HG03066 (cell line): ENCODE results near the gene PLD1.
"Not testable (repeated sequence)": the region's sequence is repeated elsewhere in the genome, so short reads cannot be mapped to it uniquely, and the experiment has no call there.

Experiments used
- ATAC-seq: cut with Tn5 transposase; IDR thresholded peaks from one replicate; pipeline ENCODE4 v1.9.1; 2021; ENCODE audit warnings: low read depth; ENCODE audit not compliant: unreplicated experiment

Gene PLD1

DNA sequence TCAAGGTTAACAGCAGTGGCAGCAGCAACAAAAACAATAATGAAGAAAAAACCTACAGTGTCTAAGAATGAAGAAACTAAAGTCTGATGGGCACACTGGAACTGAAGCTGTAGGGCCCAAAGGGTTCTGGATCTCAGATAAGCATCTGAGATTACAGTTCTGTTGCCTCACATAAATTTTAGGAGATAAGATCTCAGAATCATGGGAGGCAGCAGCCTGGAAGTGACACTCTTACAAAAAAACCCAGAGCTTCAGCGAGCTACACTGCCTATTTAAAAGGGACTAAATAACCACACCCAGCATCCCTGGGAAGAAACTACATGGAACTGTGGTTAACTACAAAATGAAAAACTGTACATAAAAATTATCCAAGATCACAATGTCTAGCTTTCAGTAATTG lies 61.2 kb downstream of the PLD1 start:
- ATAC-seq, result no peak

DNA sequence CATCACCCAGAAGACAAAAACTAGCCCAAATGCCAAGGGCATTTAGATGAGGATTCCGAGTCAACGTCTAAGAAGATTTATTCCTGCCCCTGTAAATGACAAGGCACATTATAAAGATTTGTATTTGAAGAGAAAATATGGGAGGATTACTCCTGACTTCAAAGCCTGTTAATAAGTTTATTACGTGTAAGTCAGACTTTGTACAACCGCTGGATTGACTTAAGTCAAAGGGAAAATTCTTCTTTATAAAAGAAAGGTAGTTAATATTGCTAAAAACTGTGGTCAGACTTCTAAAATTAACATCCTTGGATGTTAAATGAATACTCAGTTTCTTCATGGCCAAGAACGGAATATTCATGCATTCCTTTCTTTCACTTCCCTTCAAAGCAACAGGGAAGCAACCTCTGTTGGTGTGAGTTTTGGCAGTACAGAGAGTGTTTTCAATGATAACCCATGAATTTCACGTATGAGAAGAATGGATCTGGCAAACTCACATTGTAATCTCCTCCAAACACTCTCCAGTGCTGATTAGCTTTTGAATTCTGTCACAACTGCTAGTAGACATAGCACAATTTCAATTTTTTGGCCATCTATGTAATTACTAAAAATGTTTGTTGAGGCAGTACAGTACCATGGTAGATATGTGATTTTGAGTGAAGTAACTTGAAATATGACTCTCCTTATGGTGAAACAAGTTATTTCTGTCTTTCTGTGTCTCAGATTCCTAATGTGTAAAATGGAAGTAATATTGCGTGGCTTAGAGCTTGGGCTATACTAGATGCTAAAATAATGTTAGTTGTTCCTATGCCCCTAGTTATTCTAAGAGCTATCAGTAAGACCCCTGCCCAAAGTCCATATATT lies 62.0 kb downstream of the PLD1 start:
- ATAC-seq, result no peak

DNA sequence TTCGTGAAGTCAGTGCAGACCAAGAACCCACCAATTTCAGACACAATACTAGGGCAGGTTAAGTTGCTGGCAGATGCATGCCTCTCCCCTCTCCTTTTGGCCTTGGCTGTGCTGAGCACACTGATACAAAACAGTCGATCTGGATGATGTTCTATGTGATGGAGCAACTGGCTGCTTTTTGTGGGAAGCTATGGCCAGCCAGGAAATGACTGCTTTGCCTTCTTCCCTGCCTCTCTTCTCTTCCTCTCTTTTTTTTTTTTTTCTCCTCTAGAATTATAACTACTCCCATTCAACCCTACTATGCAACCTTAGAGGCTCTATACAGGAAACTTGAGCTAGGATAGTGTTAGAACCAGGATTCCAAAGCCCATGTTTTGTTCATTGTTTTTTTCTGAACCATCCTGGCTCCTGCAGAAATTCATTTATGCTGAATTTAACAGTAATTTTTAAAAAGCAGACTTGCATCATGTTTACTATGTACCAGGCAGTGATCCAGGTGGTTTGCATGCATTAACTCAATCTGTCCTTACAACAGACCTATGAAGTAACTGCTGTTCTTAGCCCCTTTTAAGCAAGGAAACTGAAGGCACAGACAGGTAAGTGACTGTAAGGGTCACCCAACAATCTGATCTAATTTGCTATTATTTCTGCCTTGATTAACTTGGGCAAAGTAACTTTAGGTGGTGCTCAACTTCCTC lies 62.9 kb downstream of the PLD1 start:
- no peak for ATAC-seq

DNA sequence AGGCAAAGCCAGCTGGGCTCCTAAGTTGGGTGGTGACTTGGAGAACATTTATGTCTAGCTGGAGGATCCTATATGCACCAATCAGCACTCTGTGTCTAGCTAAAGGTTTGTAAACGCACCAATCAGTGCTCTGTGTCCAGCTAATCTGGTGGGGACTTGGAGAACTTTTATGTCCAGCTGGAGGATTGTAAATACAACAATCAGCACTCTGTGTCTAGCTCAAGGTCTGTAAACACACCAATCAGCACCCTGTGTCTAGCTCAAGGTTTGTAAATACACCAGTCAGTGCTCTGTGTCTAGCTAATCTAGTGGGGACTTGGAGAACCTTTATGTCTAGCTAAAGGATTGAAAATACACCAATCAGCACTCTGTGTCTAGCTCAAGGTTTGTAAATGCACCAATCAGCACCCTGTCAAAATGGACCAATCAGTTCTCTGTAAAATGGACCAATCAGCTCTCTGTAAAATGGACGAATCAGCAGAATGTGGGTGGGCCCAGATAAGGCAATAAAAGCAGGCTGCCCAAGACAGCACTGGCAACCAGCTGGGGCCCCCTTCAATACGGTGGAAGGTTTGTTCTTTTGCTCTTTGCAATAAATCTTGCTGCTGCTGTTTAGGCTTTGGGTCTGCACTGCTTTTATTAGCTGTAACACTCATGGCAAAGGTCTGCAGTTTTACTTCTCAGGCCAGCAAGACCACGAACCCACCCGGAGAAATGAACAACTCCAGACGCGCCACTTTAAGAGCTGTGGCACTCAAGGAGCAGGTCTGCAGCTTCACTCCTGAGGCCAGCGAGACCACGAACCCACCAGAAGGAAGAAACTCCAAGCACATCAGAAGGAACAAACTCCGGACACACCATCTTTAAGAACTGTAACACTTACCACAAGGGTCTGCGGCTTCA lies 63.7 kb downstream of the PLD1 start:
- not testable (repeated sequence) for ATAC-seq

DNA sequence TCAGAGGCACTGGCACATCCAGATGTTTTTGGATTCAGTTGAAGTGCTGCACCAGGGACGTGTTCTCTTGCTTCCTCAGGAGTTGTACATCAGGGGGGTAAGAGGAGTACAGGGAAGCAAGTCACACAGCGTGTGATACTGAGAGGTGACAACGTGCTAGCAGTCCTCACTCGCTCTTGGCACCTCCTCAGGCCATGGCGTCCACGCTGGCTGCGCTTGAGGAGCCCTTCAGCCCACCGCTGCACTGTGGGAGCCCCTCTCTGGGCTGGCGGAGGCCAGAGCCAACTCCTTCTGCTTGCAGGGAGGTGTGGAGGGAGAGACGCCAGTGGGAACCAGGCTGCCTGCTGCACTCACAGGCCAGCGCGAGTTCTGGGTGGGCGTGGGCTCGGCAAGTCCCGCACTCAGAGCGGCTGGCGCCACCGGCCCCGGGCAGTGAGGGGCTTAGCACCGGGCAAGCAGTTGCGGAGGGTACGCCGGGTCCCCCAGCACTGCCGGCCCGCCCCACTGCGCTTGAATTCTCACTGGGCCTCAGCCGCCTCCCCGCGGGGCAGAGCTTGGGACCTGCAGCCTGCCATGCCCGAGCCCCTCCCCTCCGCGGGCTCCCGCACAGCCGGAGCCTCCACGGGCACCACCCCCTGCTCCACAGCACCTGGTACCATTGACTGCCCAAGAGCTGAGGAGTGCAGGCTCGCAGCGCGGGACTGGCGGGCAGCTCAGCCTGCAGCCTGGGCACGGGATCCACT lies 64.5 kb downstream of the PLD1 start:
- ATAC-seq, result no peak

DNA sequence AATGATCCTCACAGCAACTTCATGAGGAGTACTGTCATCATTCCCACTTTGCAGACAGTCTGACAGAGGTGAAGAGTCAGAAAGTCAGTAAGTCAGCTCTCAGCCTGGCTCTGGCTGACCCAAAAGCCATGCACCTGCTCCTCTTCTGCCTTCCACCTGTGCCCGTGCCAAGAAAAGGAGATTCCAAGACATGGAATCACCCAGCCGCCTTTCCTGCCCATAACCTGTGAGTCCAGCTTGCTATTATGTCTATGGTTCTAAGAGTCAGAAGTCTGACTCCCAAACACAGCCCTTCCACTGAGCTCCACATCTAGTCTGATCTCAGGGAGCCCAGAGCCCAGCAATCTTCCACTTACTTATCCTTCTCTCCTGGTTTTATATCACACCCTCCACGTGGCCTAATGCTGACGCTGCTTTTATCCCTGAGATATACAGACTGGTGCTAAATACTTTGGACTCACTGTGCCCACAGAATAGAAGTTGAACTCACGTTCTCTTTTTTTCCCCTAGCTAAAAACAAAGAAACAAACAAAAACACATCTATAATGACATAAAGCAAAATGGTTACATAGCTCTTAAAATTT lies 66.0 kb downstream of the PLD1 start:
- no peak for ATAC-seq

DNA sequence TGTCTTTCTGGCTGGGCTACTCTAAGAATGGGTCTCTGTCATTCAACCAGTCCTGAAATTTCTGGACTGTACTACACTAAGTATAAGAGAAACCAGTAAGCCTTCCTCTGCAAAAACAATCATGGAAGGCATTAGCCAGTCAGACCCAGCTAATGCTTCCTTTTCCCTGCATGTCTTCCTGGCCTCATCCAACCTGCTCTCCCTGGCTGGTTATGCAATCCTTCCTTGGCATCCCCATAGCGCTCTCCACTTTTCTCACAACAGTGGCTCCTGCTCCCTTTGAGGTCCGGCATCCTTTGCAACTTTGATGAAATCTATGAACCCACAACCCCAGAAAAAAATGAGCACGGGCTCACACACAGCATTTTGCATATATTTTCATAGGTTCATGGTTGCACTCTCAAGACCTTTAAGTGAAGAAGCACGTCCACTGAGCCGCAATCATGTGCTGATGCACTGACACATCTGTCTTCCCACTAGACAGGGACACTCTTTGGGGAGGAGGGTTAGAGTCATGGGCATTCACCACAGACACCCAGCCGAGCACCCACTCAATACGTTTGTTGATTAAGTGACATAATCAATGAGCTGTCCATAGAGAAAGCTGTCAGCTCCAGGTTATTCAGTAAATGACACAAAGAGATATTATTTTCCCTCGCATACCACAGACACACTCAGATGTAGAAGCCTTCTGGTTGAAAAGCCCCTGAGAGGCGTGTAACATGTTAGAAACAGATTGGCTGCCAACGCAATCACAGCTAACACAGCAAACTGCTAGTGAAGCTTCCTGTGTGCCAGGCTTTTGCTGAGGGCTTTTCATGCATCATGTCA lies 66.7 kb downstream of the PLD1 start:
- no peak for ATAC-seq

DNA sequence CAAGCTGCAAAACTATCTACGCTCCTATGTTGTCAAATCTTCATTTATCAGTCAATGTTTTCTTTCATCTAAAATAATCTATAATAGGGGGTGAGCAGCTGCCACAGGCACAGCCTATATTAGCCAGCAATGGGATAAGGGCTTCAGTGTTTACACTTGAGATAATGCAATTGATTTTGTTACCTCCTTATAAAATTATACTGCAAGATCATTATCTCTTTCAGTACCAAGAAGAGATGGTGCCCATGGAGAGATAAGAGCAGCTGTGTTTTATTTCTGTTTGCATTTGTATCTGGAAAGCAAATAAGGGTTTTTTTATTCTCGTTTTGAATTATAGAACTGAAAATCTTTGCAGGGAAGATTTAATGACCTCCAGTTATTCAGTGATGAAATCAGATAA lies 68.9 kb downstream of the PLD1 start:
- ATAC-seq, result no peak

DNA sequence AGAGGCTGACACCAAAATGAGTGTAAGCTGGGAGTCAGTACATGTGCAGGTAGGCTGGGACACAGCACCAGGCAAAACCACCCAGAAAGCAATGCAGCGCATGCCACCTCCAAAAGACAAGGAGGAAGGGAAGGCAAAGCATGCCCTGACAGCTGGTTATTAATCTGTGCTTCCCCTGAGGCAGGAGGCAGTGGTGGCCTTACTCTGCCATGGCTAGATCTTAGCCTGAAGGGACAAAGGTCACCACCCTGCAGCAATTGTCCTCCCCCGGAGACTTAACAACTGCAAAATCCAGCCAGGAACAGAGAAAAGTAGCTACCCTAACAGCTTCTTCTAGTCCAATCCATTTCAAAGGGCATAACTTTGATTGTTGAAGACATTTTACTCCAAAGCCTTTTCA lies 73.7 kb downstream of the PLD1 start:
- ATAC-seq, result no peak

DNA sequence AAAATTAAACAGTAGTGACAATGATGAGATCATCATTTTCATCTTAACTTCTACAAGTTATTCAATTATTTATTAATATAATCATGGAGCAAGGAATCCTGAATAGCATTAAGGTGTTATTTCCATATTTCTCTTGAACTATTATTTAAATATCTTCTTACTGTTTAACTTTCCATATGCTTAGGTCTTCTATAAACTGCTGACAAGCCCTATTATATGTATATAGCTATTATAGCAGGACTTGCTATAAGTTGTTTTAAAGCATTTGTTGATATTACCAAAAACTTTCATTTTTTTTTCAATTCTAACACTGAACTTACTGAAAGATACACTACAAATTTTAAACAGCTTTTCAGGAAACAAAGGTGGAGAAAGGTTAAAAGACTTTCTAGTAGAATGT lies 76.7 kb downstream of the PLD1 start:
- ATAC-seq, result no peak

DNA sequence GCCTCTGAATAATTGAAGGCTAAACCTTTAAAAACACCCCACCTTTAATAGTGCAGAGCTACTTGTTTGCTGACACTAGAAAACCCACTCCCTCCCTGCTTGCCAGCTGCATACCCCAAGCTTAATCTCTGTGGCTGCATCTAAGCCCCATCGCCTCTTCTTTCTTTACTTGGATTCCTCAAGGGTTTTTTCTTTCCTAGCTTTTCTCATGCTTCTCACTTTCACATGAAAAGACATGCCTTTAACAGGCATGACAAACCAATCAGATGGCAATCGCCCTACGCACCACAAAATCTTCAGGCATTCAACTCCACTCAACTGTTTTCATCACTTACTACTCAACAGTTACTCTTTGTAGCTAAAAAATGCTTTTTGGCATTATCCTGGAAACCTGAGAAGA lies 77.5 kb downstream of the PLD1 start:
- ATAC-seq, result no peak

DNA sequence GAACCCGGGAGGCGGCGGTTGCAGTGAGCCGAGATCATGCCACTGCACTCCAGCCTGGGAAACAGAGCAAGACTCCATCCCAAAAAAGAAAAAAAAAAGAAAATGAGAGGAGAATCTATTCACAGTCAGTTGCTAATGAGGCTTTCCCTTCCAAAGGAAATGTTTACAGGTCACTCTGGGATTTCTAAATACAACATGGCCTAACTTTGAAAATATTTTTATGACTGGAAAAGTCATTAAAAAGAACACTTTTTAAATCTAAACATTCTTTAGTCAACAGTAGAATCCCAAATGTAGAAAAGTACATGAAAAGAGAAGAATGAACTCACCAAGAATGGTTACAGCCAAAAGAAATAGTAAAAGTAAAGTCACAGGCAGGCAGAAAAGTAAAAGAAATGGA lies 78.6 kb downstream of the PLD1 start:
- ATAC-seq, result no peak

DNA sequence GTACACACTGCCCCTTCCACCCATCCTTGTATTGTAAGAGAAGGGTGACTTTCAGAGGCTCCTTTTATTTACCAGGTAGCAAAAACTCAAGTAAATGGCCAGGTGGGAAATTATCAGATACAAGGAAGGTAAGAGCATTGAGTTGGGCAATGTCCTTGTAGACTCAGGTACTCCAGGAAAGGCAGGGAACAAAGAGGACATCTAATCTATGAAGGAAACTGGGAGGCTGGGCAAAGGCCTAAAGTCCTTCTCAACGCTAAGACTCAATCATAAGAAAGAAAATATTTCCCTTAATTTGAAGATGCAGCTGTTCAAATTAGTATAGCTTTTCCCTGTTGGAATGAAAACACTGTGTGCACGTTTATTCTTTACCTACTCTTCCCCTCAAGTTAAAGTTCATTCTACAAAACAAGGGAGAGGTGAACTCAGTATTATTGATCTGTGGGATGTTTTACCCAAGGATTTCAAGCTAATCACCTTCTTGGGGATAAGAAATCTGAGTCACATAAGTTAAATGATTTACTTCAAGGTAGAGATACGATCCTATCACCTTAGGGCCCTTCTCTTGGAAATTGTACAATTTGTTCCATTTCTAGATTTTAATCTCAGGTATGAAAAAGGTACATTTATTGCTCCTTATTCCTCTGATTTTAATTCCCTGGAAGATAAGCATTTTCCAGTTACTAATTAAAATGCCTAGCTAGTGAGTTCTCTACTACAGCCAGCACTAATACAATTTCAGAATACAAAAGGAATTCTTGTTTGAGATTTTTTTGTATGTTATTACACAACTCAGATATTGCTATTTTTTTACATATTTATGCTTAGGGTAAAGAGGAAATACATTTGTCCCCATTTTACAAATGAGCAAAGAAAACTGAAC lies 80.6 kb downstream of the PLD1 start:
- ATAC-seq, result no peak

DNA sequence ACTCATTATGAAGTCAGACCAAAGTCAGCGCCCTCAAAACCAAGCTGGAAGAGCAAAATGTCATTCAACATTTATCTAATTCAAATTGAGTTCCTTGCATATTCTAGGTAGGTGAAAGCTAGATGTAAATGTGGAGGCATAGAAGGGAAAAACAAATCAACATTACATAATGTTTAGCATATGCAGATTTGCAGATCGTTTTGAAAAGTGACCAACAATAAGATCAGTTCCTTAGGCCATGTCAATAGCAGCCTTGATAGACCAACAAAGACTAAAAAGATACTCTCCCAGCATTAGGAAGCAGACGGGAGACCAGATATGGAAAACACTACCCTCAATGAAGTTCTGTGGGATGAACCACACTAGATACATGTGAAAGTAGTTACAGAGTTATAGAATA lies 83.0 kb downstream of the PLD1 start:
- ATAC-seq, result no peak

DNA sequence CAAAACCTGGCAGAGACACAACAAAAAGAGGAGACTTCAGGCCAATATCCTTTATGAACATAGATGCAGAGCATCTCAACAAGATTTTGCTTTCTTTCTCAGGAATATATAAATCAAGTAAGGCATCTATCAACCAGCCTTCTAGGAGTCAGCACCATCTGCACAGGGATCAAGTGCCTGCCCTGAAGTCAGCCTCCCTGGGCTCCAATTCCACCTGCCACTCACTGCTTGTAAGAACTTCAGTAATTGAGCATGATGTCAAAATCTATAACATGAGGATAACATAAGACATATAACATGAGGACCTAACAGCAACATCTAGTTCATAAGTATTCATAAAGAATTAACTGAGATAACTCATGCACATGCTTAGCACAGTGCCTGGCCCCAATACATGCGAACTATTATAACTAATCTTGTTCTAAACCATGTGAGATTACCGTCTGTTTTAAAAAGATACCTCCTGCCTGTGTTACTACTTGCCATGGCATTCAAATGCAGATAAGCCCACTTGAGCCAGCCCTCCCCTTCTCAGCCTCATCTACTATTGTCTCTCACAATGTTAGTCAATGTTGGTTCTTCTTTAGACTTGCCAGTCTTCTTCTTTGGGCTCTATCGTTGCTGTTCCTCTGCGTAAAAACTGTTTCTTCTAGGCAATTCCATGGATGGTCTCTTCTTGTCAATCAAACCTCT lies 91.6 kb downstream of the PLD1 start:
- ATAC-seq, result no peak

DNA sequence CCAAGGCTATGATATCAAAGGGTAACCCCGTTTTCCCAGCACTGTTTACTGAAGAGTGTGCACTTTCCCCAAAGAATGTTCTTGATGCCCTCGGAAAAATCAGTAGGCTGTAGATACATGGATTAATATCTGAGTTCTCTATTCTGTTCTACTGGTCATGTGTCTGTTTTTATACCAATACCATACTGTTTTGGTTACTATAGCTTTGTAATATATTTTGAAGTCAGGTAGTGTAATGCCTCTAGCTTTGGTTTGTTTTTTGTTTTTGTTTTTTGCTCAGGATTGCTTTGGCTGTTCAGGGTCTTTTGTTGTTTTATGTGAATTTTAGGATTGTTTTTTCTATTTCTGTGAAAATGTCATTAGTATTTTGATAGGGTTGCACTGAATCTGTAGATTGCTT lies 95.1 kb downstream of the PLD1 start:
- no peak for ATAC-seq

DNA sequence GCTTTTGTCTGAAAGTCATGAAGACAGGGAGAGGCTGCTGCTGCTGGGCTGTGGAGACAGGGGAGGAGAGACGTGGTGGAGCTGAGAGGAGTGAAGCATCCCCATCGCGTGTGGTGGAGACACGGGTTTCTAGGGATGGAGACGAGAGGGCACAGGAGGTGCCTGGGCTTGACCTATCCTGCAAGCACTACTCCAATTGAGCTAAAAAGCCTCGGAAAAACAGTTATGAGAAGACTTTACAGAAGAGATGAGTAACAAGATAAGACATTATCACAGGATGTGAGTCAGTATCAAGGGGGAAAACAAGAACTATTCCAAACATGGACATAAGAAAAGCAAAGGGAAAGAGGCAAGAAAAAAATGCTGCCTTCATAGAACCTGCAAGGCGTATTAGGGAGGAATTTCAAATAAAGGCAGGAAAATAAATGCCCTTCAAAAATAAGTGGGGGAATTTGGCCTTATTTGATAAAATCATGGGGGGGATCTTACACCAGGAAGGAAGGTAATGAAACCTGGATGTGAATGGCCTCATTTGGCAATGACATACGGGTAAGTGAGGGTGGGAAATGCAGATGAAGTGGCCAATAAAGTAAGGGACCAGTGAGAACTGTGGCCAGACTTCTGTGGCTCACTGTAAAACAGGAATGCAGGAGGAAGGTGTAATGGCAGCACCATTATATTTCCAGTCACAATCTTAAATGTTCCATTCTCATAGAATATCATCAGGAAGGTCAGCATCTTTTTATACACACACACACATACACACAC lies 97.9 kb downstream of the PLD1 start:
- no peak for ATAC-seq
